ENCODE measurements around the gene IMPDH1. TPM values are rescaled to one million over a fixed set of nuclear protein-coding genes. Genes with fewer than 3 reads are reported as not detected.

IMPDH1 gene
- total and polyA plus RNA-seq, 10 of the 15 experiments (the other 5 are each of a cell fraction or from before 2014, with no cell fraction given), result 0.50 to 61.3 (median 41.8) TPM

GRCh38 chr7:128388145-128388485 lies 21.7 kb downstream of the IMPDH1 start:
- H3K27ac ChIP-seq (ENCODE audit: control insufficient read depth, insufficient read depth), result no peak overlapping the region
- no peaks in the 10 kb centered on the region for H3K4me1 ChIP-seq (ENCODE audit: control insufficient read depth, insufficient read depth, low read length)
- ATAC-seq (no peak), DNase-seq (ENCODE audit: low read depth, low spot score) (no peak), FAIRE-seq (no peak)
- intact Hi-C loops (cut with micrococcal nuclease; ENCODE audit: unreplicated experiment), result loop anchor here (10.0 kb wide), 1 partner anchor 253 kb away; no protein-coding TSS in a partner anchor
- ChIA-PET POLR2A (no interaction called here), SMC1A (ENCODE audit: uncharacterized antibody, unreplicated experiment) (interaction anchor here (0.6 to 2.3 kb wide), 6 partner anchors 10 to 254 kb away, joined by 3 to 19 read pairs (median 4); no protein-coding TSS in a partner anchor), RAD21 (ENCODE audit: unreplicated experiment) (interaction anchor here (1.0 to 2.8 kb wide), 4 partner anchors 14 to 40 kb away, joined by 3 to 24 read pairs (median 4); no protein-coding TSS in a partner anchor), CTCF (interaction anchor here (0.7 to 6.4 kb wide), 15 partner anchors 10 to 179 kb away, joined by 3 to 106 read pairs (median 5); partner anchors contain the start of gene RBM28)
- TF ChIP-seq USF2 (IDR thresholded peaks at IDR 0.05; ENCODE audit: borderline replicate concordance, low read depth, low read length) (no peak), ZNF207 (IDR thresholded peaks at IDR 0.05; ENCODE audit: borderline replicate concordance) (no peak), MYB (IDR thresholded peaks at IDR 0.05; ENCODE audit: borderline replicate concordance, low read depth, low read length) (no peak), IRF5 (IDR thresholded peaks at IDR 0.05; ENCODE audit: borderline replicate concordance) (no peak), MLLT1 (IDR thresholded peaks at IDR 0.05) (no peak), BCLAF1 (IDR thresholded peaks at IDR 0.05) (no peak), SMC3 (IDR thresholded peaks at IDR 0.05; ENCODE audit: borderline replicate concordance, low read length) (no peak), STAT1 (conservative IDR thresholded peaks at IDR 0.05) (no peak)
- in situ Hi-C loops (cut with MboI), result no loop called here
- no peaks in the 10 kb centered on the region for H3K9me3 ChIP-seq (replicated peaks; ENCODE audit: control insufficient read depth, insufficient read depth, low read length)
- H3K4me2 ChIP-seq (ENCODE audit: control insufficient read depth, insufficient read depth), result no peak overlapping the region
- WGBS (ENCODE audit: insufficient coverage, insufficient replicate concordance, low lambda C conversion rate, missing lambda C conversion rate), result 67% methylated on average over 3 of the region's 3 CpGs
- no peak overlapping the region for H2AFZ ChIP-seq (ENCODE audit: control insufficient read depth, low read depth, low read length)
- H3K4me3 ChIP-seq, result no peak overlapping the region
- H3K79me2 ChIP-seq (ENCODE audit: control insufficient read depth, insufficient read depth, low read length), result no peaks in the 10 kb centered on the region
- no TSS peak for BruUV-seq (replicated peaks)
- H3K27me3 ChIP-seq (replicated peaks in 1 of 2; ENCODE audit: control insufficient read depth in 2 of 2, insufficient read depth in 2 of 2, low read length in 1 of 2), result no peaks in the 10 kb centered on the region; a peak in 1 of 4 replicates
- H3K36me3 ChIP-seq (ENCODE audit: control insufficient read depth in 2 of 2, insufficient read depth in 2 of 2, low read length in 1 of 2), result no peaks in the 10 kb centered on the region
- H4K20me1 ChIP-seq (ENCODE audit: control insufficient read depth, insufficient read depth), result no peaks in the 10 kb centered on the region
- no peak overlapping the region for H3K9ac ChIP-seq (ENCODE audit: control insufficient read depth, insufficient read depth, low read length)

Data from GM12878 (cell line).